22Rv1 (cell line): ENCODE data around the gene NR5A1.

Experiments used
- H3K27ac ChIP-seq: fragments of 450-650 bp; 2 replicates; pipeline ENCODE4 v1.5.1; 2017
- CTCF ChIP-seq: fragments of 450-650 bp; IDR thresholded peaks from 2 replicates; pipeline ENCODE4 v1.5.1; 2017; ENCODE audit warnings: mild to moderate bottlenecking
- ZFX ChIP-seq: fragments of 450-650 bp; IDR thresholded peaks from 2 replicates; pipeline ENCODE4 v1.6.1; 2017; ENCODE audit warnings: antibody characterized with exemption, borderline replicate concordance

The NR5A1 gene

GRCh38 chr9:124498499-124499146, 8.6 kb downstream of the NR5A1 start:
- no peak for TF ChIP-seq CTCF
- no peak for TF ChIP-seq ZFX
- H3K27ac ChIP-seq = no peak overlapping the region

- no peak overlapping the region for H3K27ac ChIP-seq
- TF ChIP-seq ZFX (no peak), CTCF (no peak)
Measured at GRCh38 chr9:124498040-124498439, 9.2 kb downstream of the NR5A1 start.

- TF ChIP-seq CTCF (no peak), ZFX (no peak)
- no peak overlapping the region for H3K27ac ChIP-seq
Measured at GRCh38 chr9:124497441-124497840, 9.8 kb downstream of the NR5A1 start.

GRCh38 chr9:124496463-124496862, 10.7 kb downstream of the NR5A1 start:
- TF ChIP-seq CTCF = no peak
- no peak for TF ChIP-seq ZFX
- H3K27ac ChIP-seq = no peak overlapping the region

GRCh38 chr9:124496075-124496449, 11.1 kb downstream of the NR5A1 start:
- H3K27ac ChIP-seq = no peak overlapping the region
- TF ChIP-seq CTCF = no peak
- no peak for TF ChIP-seq ZFX

GRCh38 chr9:124495126-124496074, 11.8 kb downstream of the NR5A1 start:
- H3K27ac ChIP-seq = no peak overlapping the region
- TF ChIP-seq CTCF (no peak), ZFX (no peak)
